ENCODE data around the gene ZNF500. TPM values are rescaled to one million over a fixed set of nuclear protein-coding genes. Genes with fewer than 3 reads are reported as not detected.

Gene ZNF500
- total RNA-seq, 1 experiment from 2014 or later, result 18.3 TPM

GRCh38 chr16:4799171-4799855, 32.4 kb upstream of the ZNF500 start:
- Histone ChIP-seq H3K18ac (ENCODE audit: insufficient read length, low read depth, low read length) (no peak overlapping the region), H2BK15ac (ENCODE audit: low read depth, low read length) (no peak overlapping the region), H2BK12ac (ENCODE audit: insufficient read length, low read depth, low read length) (no peak overlapping the region), H2BK120ac (ENCODE audit: low read depth, low read length, poor library complexity, severe bottlenecking) (no peak overlapping the region), H2BK20ac (ENCODE audit: low read depth, low read length, poor library complexity, severe bottlenecking) (no peak overlapping the region), H2AFZ (ENCODE audit: low read length) (no peak overlapping the region), H3K4me2 (ENCODE audit: insufficient read depth, insufficient read length, low read length) (no peak overlapping the region), H3K79me1 (ENCODE audit: insufficient read depth, low read depth, low read length, poor library complexity, severe bottlenecking) (no peaks in the 10 kb centered on the region), H2BK5ac (ENCODE audit: insufficient read length, low read length) (no peak overlapping the region), H3K14ac (ENCODE audit: insufficient read depth, low read length) (no peak overlapping the region), H3K27me3 (ENCODE audit: insufficient read depth, low read length) (no peaks in the 10 kb centered on the region), H3K9me3 (ENCODE audit: control insufficient read depth, low read depth, low read length) (no peaks in the 10 kb centered on the region), H2AK5ac (ENCODE audit: insufficient read length, low read length) (no peak overlapping the region), H3K23ac (ENCODE audit: insufficient read length, low read depth, low read length) (no peak overlapping the region), H3K56ac (ENCODE audit: insufficient read length, low read depth, low read length) (no peak overlapping the region), H4K5ac (ENCODE audit: insufficient read length, low read depth, low read length) (no peak overlapping the region), H3K4ac (ENCODE audit: low read depth, low read length) (no peak overlapping the region), H3K79me2 (ENCODE audit: insufficient read depth, low read length) (no peaks in the 10 kb centered on the region), H3T11ph (ENCODE audit: low read length) (no peak overlapping the region), H3K27ac (ENCODE audit: insufficient read length, low read depth, low read length) (no peak overlapping the region), H3K4me1 (ENCODE audit: insufficient read depth, low read length) (no peaks in the 10 kb centered on the region), H4K20me1 (ENCODE audit: control insufficient read depth, insufficient read depth, insufficient read length) (no peaks in the 10 kb centered on the region), H3K23me2 (ENCODE audit: insufficient read length, low read depth, low read length, poor library complexity, severe bottlenecking) (peaks cover 7% of the 10 kb centered on the region), H4K91ac (ENCODE audit: insufficient read length, low read depth, low read length) (no peak overlapping the region), H3K9ac (ENCODE audit: extremely low read depth, insufficient read length, low read length) (no peak overlapping the region), H4K8ac (replicated peaks; ENCODE audit: insufficient read length, low read depth, low read length) (no peak overlapping the region)
- Mint-ChIP-seq H3K36me3 (ENCODE audit: insufficient read depth in 1 of 3, low read depth in 3 of 3) (peaks cover 3 to 24% (median 17%) of the 10 kb centered on the region in 3 experiments), H3K27ac (no peak overlapping the region), H3K9me3 (no peaks in the 10 kb centered on the region), H3K27me3 (ENCODE audit: low read depth) (no peaks in the 10 kb centered on the region; the same call in 1 of the 2 replicates), H3K4me3 (no peak overlapping the region; a peak in 1 of 5 replicates), H3K4me1 (peaks cover 17 to 25% of the 10 kb centered on the region in 2 experiments)
- TF ChIP-seq CTCF (conservative IDR thresholded peaks at IDR 0.05), result no peak
- no peak for DNase-seq
- WGBS (ENCODE audit: extremely low coverage, insufficient read length, low lambda C conversion rate), result no CpG with 5 or more reads among the region's 19 CpGs

Data from H9 (cell line).